Keratinocyte (primary cell): Measurements from ENCODE around the gene CIZ1. TPM values are rescaled to one million over a fixed set of nuclear protein-coding genes. Genes with fewer than 3 reads are reported as not detected.
A peak's percentile ranks its signal among the peaks of the same experiment; 100 is the strongest.

Experiments used
- DNase-seq: peaks from one replicate; pipeline ENCODE4 v3.0.0-alpha.2; 2011; ENCODE audit warnings: low read depth, missing footprints, low spot score
- FAIRE-seq: peaks from 2 replicates; lab custom pipeline; 2011; peaks lifted over from hg19 to GRCh38; lab: Jason Lieb, UNC
- H2AFZ ChIP-seq: 2 replicates; pipeline ENCODE4 v1.6.0; 2012; ENCODE audit warnings: low read length, control low read depth, inconsistent platforms; ENCODE audit not compliant: control insufficient read depth
- H3K27ac ChIP-seq: 2 replicates; pipeline ENCODE4 v1.5.1; 2011; ENCODE audit warnings: low read length; ENCODE audit not compliant: control insufficient read depth, insufficient read depth
- H3K27me3 ChIP-seq: 3 replicates; pipeline ENCODE4 v1.6.0; 2011; ENCODE audit warnings: low read length; ENCODE audit not compliant: control insufficient read depth, insufficient read depth; ENCODE audit errors: extremely low read depth
- H3K36me3 ChIP-seq, 2 experiments: 2 replicates in 1 of 2; 3 replicates in 1 of 2; pipeline ENCODE4 v1.5.1; 2011; ENCODE audit warnings: low read length in 2 of 2, mild to moderate bottlenecking in 1 of 2; ENCODE audit not compliant: control insufficient read depth in 2 of 2, insufficient read depth in 2 of 2; ENCODE audit errors: extremely low read depth in 1 of 2
- H3K4me1 ChIP-seq: 3 replicates; pipeline ENCODE4 v1.5.1; 2011; ENCODE audit warnings: low read length; ENCODE audit not compliant: control insufficient read depth, insufficient read depth; ENCODE audit errors: extremely low read depth
- H3K4me2 ChIP-seq: 3 replicates; pipeline ENCODE4 v1.6.0; 2011; ENCODE audit warnings: low read depth, low read length; ENCODE audit not compliant: control insufficient read depth, insufficient read depth; ENCODE audit errors: extremely low read depth
- H3K4me3 ChIP-seq, 3 experiments: fragments of 200-600 bp in 1 of 3; sonication (generic) in 1 of 3; 2 replicates in 2 of 3; 3 replicates in 1 of 3; pipeline ENCODE4 v1.5.1; 2011 to 2016; ENCODE audit warnings: low read length in 3 of 3, mild to moderate bottlenecking in 3 of 3, control low read depth in 2 of 3, inconsistent platforms in 1 of 3, low read depth in 1 of 3, mixed read lengths in 1 of 3, mixed run types in 1 of 3, moderate library complexity in 1 of 3; ENCODE audit not compliant: control insufficient read depth in 2 of 3, insufficient read depth in 2 of 3; ENCODE audit errors: extremely low read depth in 1 of 3
- H3K79me2 ChIP-seq: 2 replicates; pipeline ENCODE4 v1.6.0; 2012; ENCODE audit warnings: low read length; ENCODE audit not compliant: control insufficient read depth, insufficient read depth
- H3K9ac ChIP-seq: 3 replicates; pipeline ENCODE4 v1.6.0; 2011; ENCODE audit warnings: low read length; ENCODE audit not compliant: control insufficient read depth, insufficient read depth; ENCODE audit errors: extremely low read depth
- H3K9me1 ChIP-seq: 3 replicates; pipeline ENCODE4 v1.6.0; 2011; ENCODE audit warnings: low read length; ENCODE audit not compliant: control insufficient read depth, insufficient read depth; ENCODE audit errors: extremely low read depth
- H3K9me3 ChIP-seq: 2 replicates; pipeline ENCODE4 v1.5.1; 2012; ENCODE audit warnings: low read depth, low read length; ENCODE audit not compliant: control insufficient read depth
- H4K20me1 ChIP-seq: 3 replicates; pipeline ENCODE4 v1.6.0; 2011; ENCODE audit warnings: low read length; ENCODE audit not compliant: control insufficient read depth, insufficient read depth; ENCODE audit errors: extremely low read depth
- CTCF ChIP-seq, 3 experiments: IDR thresholded peaks in 1 of 3; conservative IDR thresholded peaks in 1 of 3; optimal IDR thresholded peaks in 1 of 3; 2 replicates in 2 of 3; 3 replicates in 1 of 3; pipeline versions ENCODE3 to v1.5.1; 2011; ENCODE audit warnings: low read length in 3 of 3, mild to moderate bottlenecking in 3 of 3, moderate library complexity in 2 of 3, control low read depth in 1 of 3, inconsistent platforms in 1 of 3; ENCODE audit not compliant: insufficient read depth in 2 of 3; ENCODE audit errors: extremely low read depth in 1 of 3
- EZH2 ChIP-seq: IDR thresholded peaks from one replicate; pipeline ENCODE4 v1.6.1; 2012; ENCODE audit warnings: inconsistent platforms, mild to moderate bottlenecking, low read length, moderate library complexity
- dilution Hi-C: fragments of 300-500 bp; cut with MboI; formaldehyde crosslinking; loops from one replicate; pipeline ENCODE4 v1.7.0; 2020; ENCODE audit warnings: low sequenced_read_pairs; ENCODE audit not compliant: extremely low pct_ligation_motif_present
- polyA plus RNA-seq, 5 experiments: library from polyadenylated mRNA; depleted of rRNA in 3 of 5; stranded (reverse) in 3 of 5; stranded (forward) in 1 of 5; unstranded in 1 of 5; fragments of >200 nt; gene quantifications; 1 replicate in 1 of 5; 2 replicates in 3 of 5; 3 replicates in 1 of 5; pipeline versions ENCODE4 v1.2.1 to v1.2.3, GENCODE V29; 2011 to 2012; ENCODE audit warnings: missing spikeins in 2 of 5, low read depth in 1 of 5, low replicate concordance in 1 of 5

The CIZ1 gene
- polyA plus RNA-seq, 1 donor (not counting 4 experiments of a cell fraction or from before 2014, with no cell fraction given) = 23.5 TPM

GRCh38 chr9:128159522-128159783 lies 31.9 kb downstream of the CIZ1 start:
- TF ChIP-seq EZH2 = no peak
- no peak for TF ChIP-seq CTCF (optimal IDR thresholded peaks at IDR 0.05 in 1 of 3, IDR thresholded peaks at IDR 0.05 in 1 of 3, conservative IDR thresholded peaks at IDR 0.05 in 1 of 3; ENCODE audit: extremely low read depth in 1 of 3, insufficient read depth in 2 of 3, low read length in 3 of 3)
- peaks cover 17% of the 10 kb centered on the region for H3K4me1 ChIP-seq
- peaks cover 5% of the 10 kb centered on the region for H3K79me2 ChIP-seq
- H3K9me1 ChIP-seq = no peaks in the 10 kb centered on the region
- DNase-seq (no peak), FAIRE-seq (no peak)
- peak overlapping the region; percentile 92 for H2AFZ ChIP-seq
- H3K27ac ChIP-seq = peak overlapping the region; percentile 69
- dilution Hi-C loops = no loop called here
- peak overlapping the region; percentile 27 to 61 (median 51) for H3K4me3 ChIP-seq
- H3K9me3 ChIP-seq = no peaks in the 10 kb centered on the region
- peaks cover 16 to 17% of the 10 kb centered on the region in 2 experiments for H3K36me3 ChIP-seq
- peak overlapping the region; percentile 74 for H3K9ac ChIP-seq
- peak overlapping the region; percentile 82 for H3K4me2 ChIP-seq
- H4K20me1 ChIP-seq = peaks cover 3% of the 10 kb centered on the region
- H3K27me3 ChIP-seq = no peaks in the 10 kb centered on the region

GRCh38 chr9:128155736-128156500 lies 35.5 kb downstream of the CIZ1 start:
- Histone ChIP-seq H3K36me3 (no peaks in the 10 kb centered on the region), H4K20me1 (peaks cover 2% of the 10 kb centered on the region), H3K9me3 (no peaks in the 10 kb centered on the region), H3K79me2 (peaks cover 5% of the 10 kb centered on the region), H3K4me3 (no peak overlapping the region), H3K9me1 (no peaks in the 10 kb centered on the region), H3K27me3 (no peaks in the 10 kb centered on the region), H3K4me1 (peaks cover 7% of the 10 kb centered on the region), H3K27ac (no peak overlapping the region), H3K9ac (no peak overlapping the region), H3K4me2 (no peak overlapping the region), H2AFZ (no peak overlapping the region)
- TF ChIP-seq CTCF (optimal IDR thresholded peaks at IDR 0.05 in 1 of 3, IDR thresholded peaks at IDR 0.05 in 1 of 3, conservative IDR thresholded peaks at IDR 0.05 in 1 of 3; ENCODE audit: extremely low read depth in 1 of 3, insufficient read depth in 2 of 3, low read length in 3 of 3) (no peak), EZH2 (no peak)
- FAIRE-seq = no peak
- no peak for DNase-seq
- dilution Hi-C loops = no loop called here
